Stimulated activated CD4-positive, alpha-beta T cell treated with anti-CD3 and anti-CD28 coated beads, Interleukin-2, amount 100 ng/mL, for 48 hours (primary cell): ENCODE results near the gene MED13L.
"Not testable (repeated sequence)": the region's sequence is repeated elsewhere in the genome, so short reads cannot be mapped to it uniquely, and the experiment has no call there.

ENCODE experiments used
- DNase-seq, 2 donors: peaks; one replicate each; pipeline ENCODE4 v3.0.0-alpha.2; 2020

MED13L gene

GRCh38 chr12:116146386-116146785 lies 131.1 kb downstream of the MED13L start:
- DNase-seq = no peak

- no peak for DNase-seq
Measured at GRCh38 chr12:116145451-116145850, 132.0 kb downstream of the MED13L start.

- DNase-seq = no peak
Measured at GRCh38 chr12:116144384-116144783, 133.1 kb downstream of the MED13L start.

- DNase-seq = no peak
Measured at GRCh38 chr12:116143909-116144308, 133.6 kb downstream of the MED13L start.

GRCh38 chr12:116142936-116143898 lies 134.3 kb downstream of the MED13L start:
- no peak for DNase-seq

- DNase-seq = no peak
Measured at GRCh38 chr12:116141833-116142162, 135.7 kb downstream of the MED13L start.

- DNase-seq = no peak
Measured at GRCh38 chr12:116141110-116141832, 136.2 kb downstream of the MED13L start.

GRCh38 chr12:116140529-116140928 lies 137.0 kb downstream of the MED13L start:
- no peak for DNase-seq

GRCh38 chr12:116138781-116139180 lies 138.7 kb downstream of the MED13L start:
- DNase-seq = no peak

GRCh38 chr12:116138364-116138763 lies 139.1 kb downstream of the MED13L start:
- DNase-seq = no peak

- DNase-seq = no peak
Measured at GRCh38 chr12:116137318-116137717, 140.2 kb downstream of the MED13L start.

GRCh38 chr12:116136340-116136739 lies 141.2 kb downstream of the MED13L start:
- no peak for DNase-seq

- no peak for DNase-seq
Measured at GRCh38 chr12:116135209-116135930, 142.1 kb downstream of the MED13L start.

GRCh38 chr12:116133636-116134214 lies 143.8 kb downstream of the MED13L start:
- no peak for DNase-seq

- no peak for DNase-seq
Measured at GRCh38 chr12:116133149-116133548, 144.3 kb downstream of the MED13L start.

- DNase-seq = not testable (repeated sequence)
Measured at GRCh38 chr12:116131987-116132386, 145.5 kb downstream of the MED13L start.

- DNase-seq = no peak
Measured at GRCh38 chr12:116131176-116131575, 146.3 kb downstream of the MED13L start.

- DNase-seq = no peak
Measured at GRCh38 chr12:116130431-116130830, 147.1 kb downstream of the MED13L start.

- no peak for DNase-seq
Measured at GRCh38 chr12:116128779-116129178, 148.7 kb downstream of the MED13L start.

- no peak for DNase-seq
Measured at GRCh38 chr12:116127859-116128258, 149.6 kb downstream of the MED13L start.

- DNase-seq = no peak
Measured at GRCh38 chr12:116126610-116127009, 150.9 kb downstream of the MED13L start.

GRCh38 chr12:116125956-116126566 lies 151.4 kb downstream of the MED13L start:
- DNase-seq = no peak

GRCh38 chr12:116125084-116125483 lies 152.4 kb downstream of the MED13L start:
- no peak for DNase-seq
